ENCODE data around the gene STX1A. TPM values are rescaled to one million over a fixed set of nuclear protein-coding genes. Genes with fewer than 3 reads are reported as not detected.
A peak's percentile ranks its signal among the peaks of the same experiment; 100 is the strongest.

The STX1A gene
- total RNA-seq, 2 donors from 2014 or later: 9.9 to 12.5 TPM

DNA sequence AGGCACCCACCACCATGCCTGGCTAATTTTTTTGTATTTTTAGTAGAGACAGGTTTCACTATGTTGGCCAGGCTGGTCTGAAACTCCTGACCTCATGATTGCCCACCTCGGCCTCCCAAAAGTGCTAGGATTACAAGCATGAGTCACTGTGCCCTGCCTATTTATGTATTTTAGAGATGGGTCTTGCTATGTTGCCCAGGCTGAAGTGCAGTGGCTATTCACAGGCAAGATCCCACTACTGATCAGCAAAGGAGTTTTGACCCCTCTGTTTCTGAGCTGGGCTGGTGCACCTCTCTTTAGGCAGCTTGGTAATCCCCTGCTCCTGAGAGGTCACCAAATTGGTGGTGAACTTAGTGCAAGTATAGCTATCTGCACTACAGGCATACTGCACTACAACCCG, 12.9 kb upstream of the STX1A start:
- H3K27ac ChIP-seq: no peak overlapping the region
- no peak for TF ChIP-seq POLR2A (IDR thresholded peaks at IDR 0.05)
- TF ChIP-seq, protein P1, sequence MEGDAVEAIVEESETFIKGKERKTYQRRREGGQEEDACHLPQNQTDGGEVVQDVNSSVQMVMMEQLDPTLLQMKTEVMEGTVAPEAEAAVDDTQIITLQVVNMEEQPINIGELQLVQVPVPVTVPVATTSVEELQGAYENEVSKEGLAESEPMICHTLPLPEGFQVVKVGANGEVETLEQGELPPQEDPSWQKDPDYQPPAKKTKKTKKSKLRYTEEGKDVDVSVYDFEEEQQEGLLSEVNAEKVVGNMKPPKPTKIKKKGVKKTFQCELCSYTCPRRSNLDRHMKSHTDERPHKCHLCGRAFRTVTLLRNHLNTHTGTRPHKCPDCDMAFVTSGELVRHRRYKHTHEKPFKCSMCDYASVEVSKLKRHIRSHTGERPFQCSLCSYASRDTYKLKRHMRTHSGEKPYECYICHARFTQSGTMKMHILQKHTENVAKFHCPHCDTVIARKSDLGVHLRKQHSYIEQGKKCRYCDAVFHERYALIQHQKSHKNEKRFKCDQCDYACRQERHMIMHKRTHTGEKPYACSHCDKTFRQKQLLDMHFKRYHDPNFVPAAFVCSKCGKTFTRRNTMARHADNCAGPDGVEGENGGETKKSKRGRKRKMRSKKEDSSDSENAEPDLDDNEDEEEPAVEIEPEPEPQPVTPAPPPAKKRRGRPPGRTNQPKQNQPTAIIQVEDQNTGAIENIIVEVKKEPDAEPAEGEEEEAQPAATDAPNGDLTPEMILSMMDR (IDR thresholded peaks at IDR 0.05): no peak
- H3K4me1 ChIP-seq: peaks cover 30% of the 10 kb centered on the region
- H3K9me3 ChIP-seq: no peaks in the 10 kb centered on the region
- peaks cover 0 to 7% of the 10 kb centered on the region in 2 donors for H3K36me3 ChIP-seq (replicated peaks in 1 of 2; ENCODE audit: insufficient read depth in 1 of 2, low read depth in 2 of 2)
- ATAC-seq (no peak), DNase-seq (no peak)
- intact Hi-C loops (cut with DNase I): no loop called here
- 38 to 63% methylated on average over 1 to 2 of the region's 2 CpGs for WGBS, 2 donors
- no peak overlapping the region for H3K4me3 ChIP-seq
- H3K27me3 ChIP-seq: no peaks in the 10 kb centered on the region

DNA sequence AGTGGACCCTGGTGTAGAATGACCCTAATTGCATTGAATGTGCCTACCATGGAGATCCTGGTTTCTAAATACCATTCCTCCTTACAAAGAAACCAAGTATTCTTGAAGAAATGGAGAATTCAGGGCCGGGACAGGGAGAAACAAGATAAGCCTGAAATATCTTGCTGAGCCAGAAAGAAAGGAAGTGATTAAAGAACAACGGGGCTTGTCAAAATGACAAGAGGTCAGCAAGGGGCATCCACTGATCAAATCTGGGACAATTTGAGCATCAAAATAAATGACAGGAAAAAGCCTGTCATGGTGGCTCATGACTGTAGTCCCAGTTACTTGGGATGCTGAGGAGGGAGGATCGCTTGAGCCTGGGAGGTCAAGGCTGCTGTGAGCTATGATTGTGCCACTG, 11.0 kb upstream of the STX1A start:
- intact Hi-C loops (cut with DNase I): no loop called here
- no peak for TF ChIP-seq POLR2A (IDR thresholded peaks at IDR 0.05)
- TF ChIP-seq, protein P1 (IDR thresholded peaks at IDR 0.05): no peak
- Histone ChIP-seq H3K4me3 (no peak overlapping the region), H3K4me1 (peaks cover 11% of the 10 kb centered on the region), H3K36me3 (replicated peaks in 1 of 2; ENCODE audit: insufficient read depth in 1 of 2, low read depth in 2 of 2) (no peaks in the 10 kb centered on the region), H3K27me3 (no peaks in the 10 kb centered on the region), H3K9me3 (no peaks in the 10 kb centered on the region), H3K27ac (no peak overlapping the region)
- ATAC-seq (no peak), DNase-seq (no peak)
- WGBS, 2 donors: 25 to 34% methylated on average over 3 of the region's 3 CpGs

DNA sequence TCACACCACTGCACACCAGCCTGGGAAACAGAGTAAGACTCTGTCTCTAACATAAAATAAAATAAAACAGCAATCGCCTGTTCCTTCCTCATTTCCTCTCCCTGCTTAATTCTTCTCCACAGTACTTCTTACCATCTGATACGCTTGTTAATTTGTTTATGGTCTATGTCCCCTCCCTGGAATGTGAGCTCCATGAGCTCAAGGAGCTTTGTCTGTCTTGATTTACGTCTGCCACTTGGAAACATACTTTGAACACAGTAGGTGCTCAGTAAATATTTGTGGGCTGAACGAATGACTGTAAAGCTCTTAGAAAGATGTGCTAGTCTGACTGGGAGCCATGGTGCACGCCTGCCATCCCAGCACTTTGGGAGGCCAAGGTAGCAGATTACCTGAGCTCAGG, 9.1 kb upstream of the STX1A start:
- TF ChIP-seq, protein P1 (IDR thresholded peaks at IDR 0.05): no peak
- no peak for TF ChIP-seq POLR2A (IDR thresholded peaks at IDR 0.05)
- Histone ChIP-seq H3K4me1 (no peaks in the 10 kb centered on the region), H3K4me3 (no peak overlapping the region), H3K27ac (no peak overlapping the region), H3K27me3 (no peaks in the 10 kb centered on the region), H3K36me3 (replicated peaks in 1 of 2; ENCODE audit: insufficient read depth in 1 of 2, low read depth in 2 of 2) (no peaks in the 10 kb centered on the region), H3K9me3 (no peaks in the 10 kb centered on the region)
- ATAC-seq (no peak), DNase-seq (no peak)
- intact Hi-C loops (cut with DNase I): loop anchor here (5.0 to 10.0 kb wide), 2 partner anchors 54 to 121 kb away; no protein-coding TSS in a partner anchor
- 38 to 55% methylated on average over 5 of the region's 5 CpGs for WGBS, 2 donors

DNA sequence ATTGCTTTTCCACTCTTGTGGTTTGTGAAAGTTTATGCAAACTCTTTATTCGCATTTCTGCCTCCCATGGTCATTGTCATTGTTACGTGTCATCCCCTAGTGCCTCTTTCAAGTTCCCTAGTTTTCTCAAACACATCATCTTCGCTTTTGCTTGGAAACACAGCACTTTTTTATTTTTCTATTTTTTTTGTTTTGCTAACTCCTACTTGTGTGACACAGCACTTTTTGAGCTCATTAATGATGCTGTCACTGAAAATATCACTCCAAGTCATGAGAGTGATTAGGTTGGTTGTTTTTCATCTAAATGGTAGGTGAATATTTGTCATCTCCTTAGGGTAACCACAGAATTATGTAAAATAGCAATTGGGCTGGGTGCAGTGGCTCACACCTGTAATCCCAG, 8.5 kb upstream of the STX1A start:
- Histone ChIP-seq H3K27me3 (no peaks in the 10 kb centered on the region), H3K27ac (no peak overlapping the region), H3K9me3 (no peaks in the 10 kb centered on the region), H3K36me3 (replicated peaks in 1 of 2; ENCODE audit: insufficient read depth in 1 of 2, low read depth in 2 of 2) (no peaks in the 10 kb centered on the region), H3K4me1 (no peaks in the 10 kb centered on the region), H3K4me3 (no peak overlapping the region)
- WGBS, 2 donors: 65 to 74% methylated on average over 3 of the region's 3 CpGs
- intact Hi-C loops (cut with DNase I): loop anchor here (5.0 to 10.0 kb wide), 2 partner anchors 53 to 121 kb away; no protein-coding TSS in a partner anchor
- ATAC-seq (no peak), DNase-seq (no peak)
- TF ChIP-seq POLR2A (IDR thresholded peaks at IDR 0.05): no peak
- TF ChIP-seq, protein P1 (IDR thresholded peaks at IDR 0.05): no peak

DNA sequence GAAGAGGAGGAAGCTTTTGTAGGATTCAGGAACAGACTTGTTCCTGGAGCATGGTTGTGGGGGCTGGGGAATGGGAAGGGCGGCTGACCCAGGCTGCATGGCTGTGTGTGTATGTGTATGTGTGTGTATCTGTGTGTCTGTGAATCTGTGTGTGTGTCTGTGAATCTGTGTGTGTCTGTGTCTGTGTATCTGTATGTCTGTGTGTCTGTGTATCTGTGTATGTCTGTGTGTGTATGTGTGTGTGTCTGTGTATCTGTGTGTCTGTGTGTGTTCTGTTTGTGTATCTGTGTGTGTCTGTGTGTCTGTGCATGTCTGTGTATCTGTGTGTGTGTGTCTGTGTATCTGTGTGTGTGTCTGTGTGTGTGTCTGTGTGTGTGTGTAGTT, 6.6 kb upstream of the STX1A start:
- TF ChIP-seq, protein P1 (IDR thresholded peaks at IDR 0.05): no peak
- no peak for TF ChIP-seq POLR2A (IDR thresholded peaks at IDR 0.05)

More for the DNA sequence above, 6.6 kb upstream of the STX1A start:
- no peak overlapping the region for H3K27ac ChIP-seq
- ATAC-seq (peak; percentile 3), DNase-seq (no peak)
- no peak overlapping the region for H3K4me3 ChIP-seq
- H3K36me3 ChIP-seq (replicated peaks in 1 of 2; ENCODE audit: insufficient read depth in 1 of 2, low read depth in 2 of 2): no peaks in the 10 kb centered on the region
- peaks cover 11% of the 10 kb centered on the region for H3K4me1 ChIP-seq
- no peaks in the 10 kb centered on the region for H3K9me3 ChIP-seq
- H3K27me3 ChIP-seq: no peaks in the 10 kb centered on the region
- WGBS, 2 donors: 73 to 90% methylated on average over 1 of the region's 1 CpG
- intact Hi-C loops (cut with DNase I): loop anchor here (5.0 to 10.0 kb wide), 2 partner anchors 51 to 119 kb away; no protein-coding TSS in a partner anchor
